Thoracic aorta (tissue), 2 donors: Measurements from ENCODE around the gene B4GALT2. TPM values are rescaled to one million over a fixed set of nuclear protein-coding genes. Genes with fewer than 3 reads are reported as not detected.

ENCODE experiments used
- ATAC-seq: fragments of 150-250 bp; one replicate; pipeline ENCODE4 v1.8.0; 2017; ENCODE audit warnings: low read depth; ENCODE audit not compliant: insufficient number of reproducible peaks, low FRiP score
- DNase-seq: peaks from one replicate; pipeline ENCODE4 v3.0.0-alpha.2; 2020; ENCODE audit warnings: low spot score
- H3K27ac ChIP-seq, 2 donors: fragments of 200-600 bp; sonication (generic); 1 replicate in 1 of 2; 2 replicates in 1 of 2; pipeline ENCODE4 v1.5.1; 2016; ENCODE audit warnings: mild to moderate bottlenecking in 2 of 2, moderate library complexity in 2 of 2
- H3K27me3 ChIP-seq: fragments of 200-600 bp; sonication (generic); replicated peaks from 2 replicates; pipeline ENCODE4 v1.6.0; 2016; ENCODE audit warnings: mild to moderate bottlenecking; ENCODE audit not compliant: insufficient read depth
- H3K36me3 ChIP-seq: fragments of 200-600 bp; sonication (generic); one replicate; pipeline ENCODE4 v1.5.1; 2016
- H3K4me1 ChIP-seq, 2 donors: fragments of 200-600 bp; sonication (generic); 1 replicate in 1 of 2; 2 replicates in 1 of 2; pipeline versions ENCODE4 v1.5.1 to v1.6.0; 2016; ENCODE audit warnings: low read depth in 2 of 2, mild to moderate bottlenecking in 1 of 2; ENCODE audit not compliant: control insufficient read depth in 1 of 2
- H3K4me3 ChIP-seq: fragments of 200-600 bp; sonication (generic); 2 replicates; pipeline ENCODE4 v1.5.1; 2016; ENCODE audit warnings: mild to moderate bottlenecking
- H3K9me3 ChIP-seq: fragments of 200-600 bp; sonication (generic); 2 replicates; pipeline ENCODE4 v1.5.1; 2016
- total RNA-seq, 2 donors: library from RNA; depleted of rRNA; stranded (reverse); fragments of >200 nt; gene quantifications; one replicate each; pipeline versions ENCODE4 v1.1.0 to v1.2.3, GENCODE V29; 2016
- TF ChIP-seq, protein P1 (sequence below): fragments of 200-600 bp; sonication (generic); IDR thresholded peaks from one replicate; pipeline ENCODE4 v1.5.1; 2019; ENCODE audit warnings: antibody characterized with exemption

B4GALT2 gene
- total RNA-seq, 2 donors from 2014 or later = 34.8 to 51.6 TPM

DNA sequence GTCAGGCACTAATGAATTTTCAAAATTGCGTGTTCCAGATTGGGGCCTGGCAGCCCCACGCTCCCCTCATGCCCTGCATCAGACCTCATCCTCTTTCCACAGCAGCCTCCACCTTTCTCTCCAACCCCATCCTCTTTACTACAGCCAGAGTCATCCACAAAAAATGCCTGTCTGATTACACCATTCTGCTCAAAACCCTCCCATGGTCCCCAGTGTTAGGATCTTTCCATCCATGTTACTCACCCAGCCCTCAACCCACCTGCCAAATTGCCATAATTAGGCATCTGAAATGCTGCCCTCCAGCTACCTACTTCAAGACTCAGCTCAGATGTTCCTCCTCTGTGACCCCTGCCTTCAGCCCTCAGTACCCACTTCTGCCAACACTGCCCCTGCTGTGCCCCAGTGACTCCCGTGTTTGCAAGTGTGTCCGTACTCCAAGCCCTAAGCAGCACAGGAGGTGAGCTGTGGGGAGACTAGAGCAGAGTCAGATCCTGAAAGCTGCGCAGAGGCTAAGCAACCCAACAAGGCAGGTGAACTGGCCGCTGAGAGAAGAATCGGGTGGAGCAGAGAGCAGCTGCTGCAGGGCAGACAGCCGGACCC lies 46.1 kb upstream of the B4GALT2 start:
- Histone ChIP-seq H3K4me3 (peak overlapping the region; percentile 73), H3K27ac (no peak overlapping the region)
- no peak for DNase-seq

GRCh38 chr1:43933386-43934100 lies 45.5 kb upstream of the B4GALT2 start, which contains the start of gene ARTN:
ARTN (plus strand) TSS chr1:43933801; CDS start chr1:43935657, 1,856 bp downstream.
- Histone ChIP-seq H3K4me3 (peak within 1 kb of the TSS; percentile 73), H3K27ac (no peak within 1 kb of the TSS), H3K36me3 (no peaks in the 10 kb centered on the region), H3K9me3 (no peaks in the 10 kb centered on the region), H3K27me3 (no peaks in the 10 kb centered on the region), H3K4me1 (peaks cover 15 to 20% of the 10 kb centered on the region in 2 donors)
- DNase-seq (no peak), ATAC-seq (no peak)
- TF ChIP-seq, protein P1, sequence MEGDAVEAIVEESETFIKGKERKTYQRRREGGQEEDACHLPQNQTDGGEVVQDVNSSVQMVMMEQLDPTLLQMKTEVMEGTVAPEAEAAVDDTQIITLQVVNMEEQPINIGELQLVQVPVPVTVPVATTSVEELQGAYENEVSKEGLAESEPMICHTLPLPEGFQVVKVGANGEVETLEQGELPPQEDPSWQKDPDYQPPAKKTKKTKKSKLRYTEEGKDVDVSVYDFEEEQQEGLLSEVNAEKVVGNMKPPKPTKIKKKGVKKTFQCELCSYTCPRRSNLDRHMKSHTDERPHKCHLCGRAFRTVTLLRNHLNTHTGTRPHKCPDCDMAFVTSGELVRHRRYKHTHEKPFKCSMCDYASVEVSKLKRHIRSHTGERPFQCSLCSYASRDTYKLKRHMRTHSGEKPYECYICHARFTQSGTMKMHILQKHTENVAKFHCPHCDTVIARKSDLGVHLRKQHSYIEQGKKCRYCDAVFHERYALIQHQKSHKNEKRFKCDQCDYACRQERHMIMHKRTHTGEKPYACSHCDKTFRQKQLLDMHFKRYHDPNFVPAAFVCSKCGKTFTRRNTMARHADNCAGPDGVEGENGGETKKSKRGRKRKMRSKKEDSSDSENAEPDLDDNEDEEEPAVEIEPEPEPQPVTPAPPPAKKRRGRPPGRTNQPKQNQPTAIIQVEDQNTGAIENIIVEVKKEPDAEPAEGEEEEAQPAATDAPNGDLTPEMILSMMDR = no peak

More for the DNA sequence above, 46.1 kb upstream of the B4GALT2 start:
- Histone ChIP-seq H3K27me3 (no peaks in the 10 kb centered on the region), H3K36me3 (no peaks in the 10 kb centered on the region), H3K4me1 (peaks cover 15 to 20% of the 10 kb centered on the region in 2 donors), H3K9me3 (no peaks in the 10 kb centered on the region)
- ATAC-seq = no peak
- TF ChIP-seq, protein P1 = no peak

DNA sequence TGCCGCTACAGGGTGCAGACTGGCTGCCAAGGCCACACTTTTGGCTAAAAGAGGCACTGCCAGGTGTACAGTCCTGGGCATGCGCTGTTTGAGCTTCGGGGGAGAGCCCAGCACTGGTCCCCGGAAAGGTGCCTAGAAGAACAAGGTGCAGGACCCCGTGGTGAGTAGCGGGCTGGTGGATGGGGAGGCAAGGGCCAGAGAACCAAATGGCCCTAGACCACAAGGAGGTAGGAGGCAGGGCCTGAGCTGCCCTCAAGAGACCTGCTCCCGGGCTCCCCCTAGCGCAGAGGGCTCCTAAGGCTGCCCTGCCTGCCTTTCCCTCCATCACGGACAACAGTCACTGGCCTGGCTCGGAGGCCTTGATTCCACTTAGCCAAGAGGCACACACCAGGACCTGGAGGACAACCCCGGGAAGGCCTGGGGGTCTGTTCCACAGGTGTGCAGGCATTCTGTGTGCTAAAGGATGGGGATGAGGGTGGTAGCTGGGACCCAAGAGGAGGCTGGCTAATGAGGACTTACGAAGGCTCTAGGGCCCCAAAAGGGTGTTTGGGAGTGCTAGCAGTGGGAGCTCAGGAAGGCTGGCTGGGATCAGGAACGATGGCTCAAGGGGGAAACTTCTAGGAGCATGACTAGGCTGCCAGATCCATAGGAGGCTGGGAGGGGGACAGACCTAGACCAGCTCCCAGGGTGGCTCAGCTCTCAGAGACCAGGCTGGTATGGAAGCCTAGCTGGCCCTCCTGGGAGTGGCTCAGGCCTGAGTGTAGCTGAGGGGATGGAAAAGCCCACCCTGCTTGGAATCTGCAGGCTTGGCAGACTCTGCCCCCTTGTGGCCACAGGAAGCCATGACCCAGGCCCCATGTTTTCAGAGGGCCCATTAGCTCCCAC lies 44.7 kb upstream of the B4GALT2 start:
- TF ChIP-seq, protein P1 = peak; percentile 88
- Histone ChIP-seq H3K36me3 (no peaks in the 10 kb centered on the region), H3K27me3 (no peaks in the 10 kb centered on the region), H3K4me1 (peaks cover 15 to 20% of the 10 kb centered on the region in 2 donors), H3K9me3 (no peaks in the 10 kb centered on the region), H3K4me3 (peak overlapping the region; percentile 73), H3K27ac (no peak overlapping the region)
- no peak for ATAC-seq
- DNase-seq = no peak

GRCh38 chr1:43934986-43935324 lies 44.1 kb upstream of the B4GALT2 start:
- no peak overlapping the region for H3K4me3 ChIP-seq
- peaks cover 15 to 20% of the 10 kb centered on the region in 2 donors for H3K4me1 ChIP-seq
- ATAC-seq (no peak), DNase-seq (no peak)
- no peaks in the 10 kb centered on the region for H3K9me3 ChIP-seq
- H3K36me3 ChIP-seq = no peaks in the 10 kb centered on the region
- TF ChIP-seq, protein P1 = no peak
- H3K27me3 ChIP-seq = no peaks in the 10 kb centered on the region
- H3K27ac ChIP-seq = no peak overlapping the region
